KOPT-K1 (cell line): ENCODE measurements around the gene ACTL8.

ENCODE experiments used
- H3K27ac ChIP-seq: fragments of 200-600 bp; sonication (generic); 2 replicates; pipeline ENCODE4 v1.5.1; 2016; ENCODE audit warnings: antibody characterized with exemption, mild to moderate bottlenecking, low read depth, low read length; ENCODE audit not compliant: poor library complexity, severe bottlenecking
- H3K36me3 ChIP-seq: fragments of 200-600 bp; sonication (generic); 2 replicates; pipeline ENCODE4 v1.5.1; 2017; ENCODE audit warnings: antibody characterized with exemption, mild to moderate bottlenecking, low read length, moderate library complexity; ENCODE audit not compliant: insufficient read depth
- H3K9me3 ChIP-seq: fragments of 200-600 bp; sonication (generic); 2 replicates; pipeline ENCODE4 v1.5.1; 2017; ENCODE audit warnings: antibody characterized with exemption, low read length, mild to moderate bottlenecking; ENCODE audit not compliant: insufficient read depth, poor library complexity, severe bottlenecking

ACTL8 gene

DNA sequence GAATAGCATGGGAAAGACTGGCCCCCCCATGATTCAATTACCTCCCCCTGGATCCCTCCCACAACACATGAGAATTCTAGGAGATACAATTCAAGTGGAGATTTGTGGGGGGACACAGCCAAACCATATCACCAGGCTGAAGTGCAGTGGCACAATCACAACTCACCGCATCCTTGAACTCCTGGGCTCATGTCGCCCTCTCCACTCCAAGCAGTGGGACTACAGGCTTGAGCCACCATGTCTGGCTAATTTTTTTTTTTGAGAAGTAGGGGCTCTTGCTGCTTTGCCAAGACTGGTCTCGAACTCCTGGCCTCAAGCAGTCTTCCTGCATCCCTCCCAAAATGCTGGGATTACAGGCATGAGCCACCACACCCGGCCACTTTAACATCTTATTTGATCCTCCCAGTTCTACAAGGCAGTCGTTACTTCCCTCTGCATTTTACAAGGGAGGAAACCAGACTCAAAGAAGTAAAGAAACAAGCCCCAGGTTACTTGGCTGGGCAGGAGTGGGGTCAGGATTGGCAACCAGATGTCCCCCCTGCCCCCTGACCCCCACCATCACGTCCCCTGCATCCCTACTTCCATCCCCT is 26.9 kb upstream of the ACTL8 start:
- no peak overlapping the region for H3K27ac ChIP-seq
- no peaks in the 10 kb centered on the region for H3K36me3 ChIP-seq
- H3K9me3 ChIP-seq: no peaks in the 10 kb centered on the region

DNA sequence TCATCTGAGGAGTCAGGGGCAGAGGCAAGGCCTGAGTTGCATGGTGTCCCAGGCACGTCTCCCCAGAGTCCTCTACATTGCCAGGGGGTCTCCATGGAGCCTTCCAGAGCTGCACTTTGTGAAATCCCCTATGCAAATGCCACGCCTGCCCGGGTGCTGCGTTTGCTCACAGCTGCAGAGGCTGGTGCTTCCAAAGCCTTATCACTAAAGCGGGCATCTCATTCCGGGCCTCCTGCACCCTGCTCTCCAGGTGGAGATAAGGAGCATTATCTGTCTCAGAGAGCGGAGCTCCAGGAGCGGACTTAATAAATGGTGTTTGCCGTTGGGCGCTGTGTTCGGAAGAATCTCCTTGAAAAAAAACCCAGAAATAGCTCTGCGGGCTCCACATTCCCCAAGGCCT is 25.9 kb upstream of the ACTL8 start:
- H3K27ac ChIP-seq: no peak overlapping the region
- no peaks in the 10 kb centered on the region for H3K9me3 ChIP-seq
- H3K36me3 ChIP-seq: no peaks in the 10 kb centered on the region

DNA sequence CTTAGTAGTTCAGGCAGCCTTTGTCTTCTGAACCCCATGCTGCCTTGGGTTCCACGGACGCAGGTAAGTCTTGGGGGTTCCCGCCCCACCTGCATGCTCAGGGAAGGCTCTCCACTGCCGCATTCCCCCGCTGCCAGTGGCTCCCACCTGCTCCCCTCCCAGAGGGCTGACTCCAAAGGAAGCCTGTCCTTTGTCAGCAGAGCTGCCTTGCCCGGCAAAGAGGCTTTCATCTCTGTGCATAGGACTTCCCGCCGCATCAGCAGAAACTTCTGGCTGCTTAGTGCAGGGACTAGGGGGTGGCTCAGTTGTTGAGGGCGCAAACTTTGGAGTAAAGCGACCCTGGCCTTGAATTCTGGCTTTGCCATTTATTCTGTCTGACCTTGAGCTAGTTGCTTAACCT is 25.2 kb upstream of the ACTL8 start:
- Histone ChIP-seq H3K9me3 (no peaks in the 10 kb centered on the region), H3K36me3 (no peaks in the 10 kb centered on the region), H3K27ac (no peak overlapping the region)

DNA sequence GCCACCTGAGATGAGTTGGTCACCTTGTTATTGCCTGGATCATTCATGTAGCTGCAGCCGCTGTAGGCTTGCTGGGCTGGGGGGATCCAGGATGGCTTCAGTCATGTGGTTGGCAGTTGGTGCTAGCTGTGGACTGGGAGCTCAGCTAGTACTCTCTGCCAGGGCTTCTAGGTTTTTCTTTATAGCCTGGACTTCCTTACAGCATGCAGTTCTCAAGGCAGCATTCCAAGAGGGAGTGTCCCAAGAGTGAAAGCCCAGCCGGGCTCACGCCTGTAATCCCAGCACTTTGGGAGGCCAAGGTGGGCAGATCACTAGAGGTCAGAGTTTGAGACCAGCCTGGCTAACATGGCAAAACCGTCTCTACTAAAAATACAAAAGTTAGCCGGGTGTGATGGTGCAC is 23.7 kb upstream of the ACTL8 start:
- no peak overlapping the region for H3K27ac ChIP-seq
- no peaks in the 10 kb centered on the region for H3K9me3 ChIP-seq
- no peaks in the 10 kb centered on the region for H3K36me3 ChIP-seq

DNA sequence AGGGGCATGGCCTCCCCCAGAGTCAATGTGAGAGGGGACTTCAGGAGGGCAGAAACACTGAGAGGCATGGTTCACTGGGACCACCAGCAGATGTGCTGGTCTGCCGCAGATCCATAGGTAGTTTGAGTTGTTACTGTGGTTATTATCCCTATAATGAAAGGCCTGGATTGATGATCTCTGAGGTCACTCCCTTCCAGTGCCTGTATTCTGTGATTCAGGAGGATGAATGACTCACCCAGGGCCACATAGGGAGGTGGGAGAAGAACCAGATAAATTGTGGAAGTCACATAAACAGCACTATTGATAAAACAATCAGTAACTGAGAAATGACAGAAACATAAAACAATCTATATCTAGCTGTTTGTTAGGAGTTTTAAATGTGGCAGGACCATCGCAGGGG is 22.7 kb upstream of the ACTL8 start:
- H3K9me3 ChIP-seq: no peaks in the 10 kb centered on the region

DNA sequence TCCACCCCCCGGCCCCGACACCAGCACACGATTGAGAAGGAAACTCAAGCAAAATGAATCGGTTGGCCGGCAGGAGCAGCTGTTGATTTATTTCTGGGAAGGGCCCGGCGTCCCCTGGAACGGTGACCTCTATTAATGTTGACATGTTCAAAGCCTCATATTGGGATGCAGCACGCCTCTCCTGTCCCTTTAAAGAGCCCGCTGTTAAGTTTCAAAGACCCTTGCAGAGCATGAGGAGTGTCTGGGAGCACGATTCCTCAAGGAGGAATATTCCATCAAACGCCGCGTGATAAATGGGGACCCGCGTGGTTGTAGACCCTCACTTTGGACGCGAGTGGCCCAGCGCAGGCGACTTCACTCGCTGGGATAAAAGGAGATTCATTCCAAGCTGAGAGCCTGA is 21.5 kb upstream of the ACTL8 start:
- Histone ChIP-seq H3K9me3 (no peaks in the 10 kb centered on the region), H3K36me3 (no peaks in the 10 kb centered on the region), H3K27ac (no peak overlapping the region)

More for the DNA sequence above, 22.7 kb upstream of the ACTL8 start:
- H3K27ac ChIP-seq: no peak overlapping the region
- H3K36me3 ChIP-seq: no peaks in the 10 kb centered on the region

DNA sequence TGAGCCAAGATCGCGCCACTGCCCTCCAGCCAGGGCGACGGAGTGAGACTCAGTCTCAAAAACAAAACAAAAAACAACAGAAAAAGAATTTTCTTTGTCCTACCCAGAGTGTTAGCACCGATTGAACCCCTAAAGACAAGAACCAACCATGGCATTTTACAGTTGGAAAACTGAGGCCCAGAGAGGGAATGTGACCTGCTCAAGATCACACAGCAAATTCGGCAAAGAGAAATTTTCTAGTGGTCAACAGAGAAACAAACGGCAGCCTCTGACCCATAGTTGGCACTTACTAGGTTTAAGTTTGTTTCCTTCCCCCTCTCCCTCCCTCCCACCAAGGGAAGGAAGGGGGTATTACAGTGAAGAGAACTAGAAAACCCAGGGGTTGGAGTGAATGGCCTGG is 20.5 kb upstream of the ACTL8 start:
- no peak overlapping the region for H3K27ac ChIP-seq
- H3K36me3 ChIP-seq: no peaks in the 10 kb centered on the region
- no peaks in the 10 kb centered on the region for H3K9me3 ChIP-seq

DNA sequence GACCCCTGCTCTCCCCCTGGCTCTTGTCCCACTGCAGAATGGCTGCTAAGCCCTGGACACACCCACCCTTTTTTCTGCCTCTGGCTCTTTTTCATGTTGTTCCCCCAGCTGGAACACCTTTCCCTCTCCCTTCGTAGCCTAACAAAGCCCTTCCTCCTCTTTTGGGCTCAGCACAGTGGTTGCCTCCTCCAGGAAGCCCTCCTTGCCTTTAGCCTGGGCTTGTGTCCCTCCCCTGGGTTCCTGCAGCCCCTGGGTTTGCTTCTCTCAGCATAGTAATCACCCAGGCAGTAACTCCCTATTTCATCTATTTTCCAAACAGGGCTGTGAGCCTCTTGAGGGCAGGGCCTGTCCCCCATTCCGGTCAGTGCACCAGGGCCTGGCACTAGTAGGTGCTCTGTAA is 19.8 kb upstream of the ACTL8 start:
- H3K36me3 ChIP-seq: no peaks in the 10 kb centered on the region

DNA sequence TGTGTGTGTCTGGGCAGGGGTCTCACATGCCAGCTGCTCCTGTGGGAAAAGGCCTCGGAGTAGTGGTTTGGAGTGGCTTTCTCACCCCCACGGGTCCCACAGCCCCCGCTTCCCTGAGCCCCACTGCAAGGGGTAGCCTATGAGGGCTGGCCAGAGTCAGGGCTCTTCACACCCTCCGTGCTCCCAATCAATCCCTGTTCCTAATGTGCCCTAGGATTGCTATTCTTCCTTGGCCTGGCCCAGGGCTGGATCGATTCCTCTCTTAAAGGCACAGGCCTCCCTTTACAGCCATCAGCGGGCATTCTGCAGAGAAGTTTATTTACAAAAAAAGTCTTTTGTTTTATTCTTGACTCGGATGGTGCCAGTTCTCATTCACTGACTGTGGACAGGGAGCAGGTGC is 19.3 kb upstream of the ACTL8 start:
- no peak overlapping the region for H3K27ac ChIP-seq
- no peaks in the 10 kb centered on the region for H3K9me3 ChIP-seq
- no peaks in the 10 kb centered on the region for H3K36me3 ChIP-seq

More for the DNA sequence above, 19.8 kb upstream of the ACTL8 start:
- Histone ChIP-seq H3K27ac (no peak overlapping the region), H3K9me3 (no peaks in the 10 kb centered on the region)

DNA sequence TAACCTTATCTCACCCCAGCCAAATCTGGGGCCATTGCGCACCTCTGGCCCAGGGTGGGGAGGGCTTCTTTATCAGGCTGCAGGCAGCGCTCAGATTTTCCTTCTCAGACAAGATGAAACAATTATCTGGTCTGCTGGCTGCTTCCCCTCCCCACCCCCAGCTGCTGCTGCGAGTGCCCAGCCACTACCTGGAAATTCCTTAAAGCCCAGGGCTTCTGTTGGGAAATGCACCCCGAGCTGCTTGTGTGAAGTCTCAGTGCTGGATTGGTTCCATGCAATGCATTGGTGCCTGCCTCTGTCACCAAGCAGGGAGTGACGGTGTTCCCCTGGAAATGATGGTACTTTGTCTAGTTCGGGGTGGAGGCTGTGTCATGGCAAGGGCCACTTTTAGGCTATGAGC is 18.5 kb upstream of the ACTL8 start:
- H3K36me3 ChIP-seq: no peaks in the 10 kb centered on the region
- no peaks in the 10 kb centered on the region for H3K9me3 ChIP-seq

DNA sequence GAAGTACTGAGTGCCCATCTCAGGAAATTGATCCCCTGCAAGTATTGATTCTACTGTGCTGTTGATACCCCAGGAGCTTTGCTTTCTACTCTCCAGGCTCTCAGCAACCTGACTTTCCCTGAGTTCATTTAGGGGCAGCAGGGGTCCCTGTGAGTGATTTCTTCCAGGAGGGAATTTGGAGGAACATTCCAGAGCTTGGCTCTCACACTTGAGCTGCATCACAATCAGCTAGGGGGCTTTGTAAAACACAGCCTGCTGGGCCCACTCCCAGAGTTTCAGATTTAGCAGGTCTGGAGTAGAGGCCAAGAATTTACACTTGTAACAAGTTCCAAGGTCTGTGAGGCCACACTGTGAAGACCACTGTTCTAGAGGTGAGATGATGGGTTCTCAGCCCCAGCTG is 16.1 kb upstream of the ACTL8 start:
- Histone ChIP-seq H3K9me3 (no peaks in the 10 kb centered on the region), H3K27ac (no peak overlapping the region), H3K36me3 (no peaks in the 10 kb centered on the region)

More for the DNA sequence above, 18.5 kb upstream of the ACTL8 start:
- H3K27ac ChIP-seq: no peak overlapping the region

DNA sequence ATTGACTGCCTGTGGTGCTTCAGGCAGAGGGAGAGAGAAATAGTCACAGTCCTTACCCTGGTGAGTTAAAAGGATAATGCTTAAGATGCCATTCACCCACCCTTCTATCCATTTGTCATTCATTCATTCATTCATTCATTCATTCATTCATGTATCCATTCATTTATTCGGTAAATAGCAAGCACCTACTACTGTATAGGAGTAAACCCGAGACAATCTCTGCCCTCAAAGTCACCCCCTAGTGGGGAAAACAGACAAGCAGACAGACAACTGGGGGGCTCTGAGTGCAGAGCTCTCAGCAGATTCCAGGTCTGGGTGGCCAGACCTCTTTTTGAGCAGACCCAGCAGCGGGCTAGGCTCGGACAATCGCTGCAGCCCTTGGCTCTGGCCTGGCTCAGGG is 14.1 kb upstream of the ACTL8 start:
- H3K9me3 ChIP-seq: no peaks in the 10 kb centered on the region
- no peak overlapping the region for H3K27ac ChIP-seq
- no peaks in the 10 kb centered on the region for H3K36me3 ChIP-seq

DNA sequence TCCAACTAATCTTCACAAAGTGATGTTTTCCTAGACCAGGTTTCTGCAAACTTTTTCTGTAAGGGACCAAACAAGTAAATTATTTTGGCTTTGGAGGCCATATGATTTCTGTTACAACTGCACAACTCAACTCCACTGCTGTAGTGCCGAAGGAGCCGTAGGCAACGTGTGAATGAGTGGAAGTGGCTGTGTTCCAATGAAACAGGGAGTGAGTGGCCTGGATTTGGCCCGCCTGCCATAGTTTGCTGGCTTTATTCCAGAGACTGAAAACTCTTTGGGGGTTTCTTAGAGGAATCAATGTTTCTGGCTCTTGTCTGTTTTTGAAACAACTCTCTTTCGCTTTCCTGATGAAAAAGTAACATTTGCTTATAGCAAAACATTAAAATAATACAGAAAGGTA is 12.6 kb upstream of the ACTL8 start:
- no peak overlapping the region for H3K27ac ChIP-seq
- H3K9me3 ChIP-seq: no peaks in the 10 kb centered on the region

DNA sequence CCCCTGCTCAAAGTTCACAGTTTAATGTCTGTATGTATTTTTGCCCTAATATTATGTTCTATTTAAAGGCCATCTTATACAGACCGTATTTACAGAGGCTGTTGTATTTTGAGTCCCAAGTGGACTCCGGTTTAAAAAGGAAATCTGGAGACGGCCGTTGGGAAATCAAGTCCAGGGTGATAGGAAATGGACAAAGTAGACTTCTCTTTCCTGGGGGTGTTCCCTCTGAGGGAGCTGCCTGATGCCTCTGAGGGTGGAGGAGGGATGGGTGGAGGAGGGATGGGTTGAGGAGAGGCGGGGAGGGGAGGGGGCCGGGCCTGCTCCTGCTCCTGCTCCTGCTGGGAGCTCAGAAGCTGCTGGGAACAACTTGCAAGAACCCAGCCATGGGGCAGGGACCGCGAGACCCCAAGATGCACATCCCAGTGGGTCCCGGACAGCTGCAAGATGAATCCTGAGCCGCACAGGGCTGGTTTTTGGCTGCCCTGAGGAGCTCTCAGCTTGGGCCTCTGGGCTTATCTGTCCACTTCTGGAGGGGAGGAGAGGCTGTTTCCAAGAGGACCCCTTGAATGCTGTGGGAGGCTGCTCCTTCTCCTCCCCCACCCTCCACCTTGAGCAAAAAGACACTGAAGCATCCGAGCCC is 12.0 kb upstream of the ACTL8 start:
- H3K27ac ChIP-seq: no peak overlapping the region
- H3K9me3 ChIP-seq: no peaks in the 10 kb centered on the region

More for the DNA sequence above, 12.6 kb upstream of the ACTL8 start:
- no peaks in the 10 kb centered on the region for H3K36me3 ChIP-seq

DNA sequence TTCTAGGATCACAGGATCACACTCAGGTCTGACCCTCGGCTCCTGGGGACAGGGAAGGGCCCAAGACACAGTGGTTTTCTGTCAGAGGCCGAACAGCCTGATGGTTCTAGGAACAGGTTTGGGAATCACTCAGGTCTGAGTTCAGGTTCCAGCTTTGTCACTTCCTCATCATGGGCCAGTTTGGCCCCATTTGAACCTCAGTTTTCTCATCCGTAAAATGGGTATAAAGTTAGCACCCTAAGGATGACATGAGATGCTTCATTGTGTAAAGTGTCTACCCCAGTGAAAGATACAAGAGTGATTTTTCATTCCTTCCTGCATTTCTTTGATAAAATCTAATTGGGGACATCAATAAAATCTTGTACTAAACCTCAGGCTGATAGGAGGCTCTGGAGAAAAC is 11.2 kb upstream of the ACTL8 start:
- H3K36me3 ChIP-seq: no peaks in the 10 kb centered on the region
- H3K27ac ChIP-seq: no peak overlapping the region
- no peaks in the 10 kb centered on the region for H3K9me3 ChIP-seq

More for the DNA sequence above, 12.0 kb upstream of the ACTL8 start:
- no peaks in the 10 kb centered on the region for H3K36me3 ChIP-seq
